GM19452 (cell line): ENCODE results near the gene KIF21A.

Source experiments
- ATAC-seq: cut with Tn5 transposase; IDR thresholded peaks from one replicate; pipeline ENCODE4 v1.9.1; 2021; ENCODE audit not compliant: unreplicated experiment

The KIF21A gene

DNA sequence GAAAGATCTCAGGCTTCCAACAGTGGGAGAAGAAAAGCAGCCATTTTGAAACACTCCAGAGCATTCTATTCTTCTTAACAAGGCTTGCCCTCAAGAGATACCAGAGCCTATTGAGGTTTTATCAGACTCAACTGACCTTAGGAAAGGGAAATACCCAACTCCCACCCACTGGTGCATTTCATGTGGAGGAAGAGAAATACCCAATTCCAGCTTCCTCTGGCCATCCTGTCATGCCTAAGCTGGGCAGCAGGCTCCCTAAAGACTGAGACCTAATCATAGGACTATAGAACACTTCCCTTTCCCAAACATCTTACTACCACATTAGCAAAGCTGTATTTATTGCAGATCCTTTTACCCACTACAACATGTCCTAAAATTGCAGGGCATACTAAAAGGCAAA is 164.5 kb downstream of the KIF21A start:
- no peak for ATAC-seq

- no peak for ATAC-seq
These were observed 165.5 kb downstream of the KIF21A start for GRCh38 chr12:39277416-39277815.

- no peak for ATAC-seq
These were observed 167.1 kb downstream of the KIF21A start for GRCh38 chr12:39275846-39276245.

DNA sequence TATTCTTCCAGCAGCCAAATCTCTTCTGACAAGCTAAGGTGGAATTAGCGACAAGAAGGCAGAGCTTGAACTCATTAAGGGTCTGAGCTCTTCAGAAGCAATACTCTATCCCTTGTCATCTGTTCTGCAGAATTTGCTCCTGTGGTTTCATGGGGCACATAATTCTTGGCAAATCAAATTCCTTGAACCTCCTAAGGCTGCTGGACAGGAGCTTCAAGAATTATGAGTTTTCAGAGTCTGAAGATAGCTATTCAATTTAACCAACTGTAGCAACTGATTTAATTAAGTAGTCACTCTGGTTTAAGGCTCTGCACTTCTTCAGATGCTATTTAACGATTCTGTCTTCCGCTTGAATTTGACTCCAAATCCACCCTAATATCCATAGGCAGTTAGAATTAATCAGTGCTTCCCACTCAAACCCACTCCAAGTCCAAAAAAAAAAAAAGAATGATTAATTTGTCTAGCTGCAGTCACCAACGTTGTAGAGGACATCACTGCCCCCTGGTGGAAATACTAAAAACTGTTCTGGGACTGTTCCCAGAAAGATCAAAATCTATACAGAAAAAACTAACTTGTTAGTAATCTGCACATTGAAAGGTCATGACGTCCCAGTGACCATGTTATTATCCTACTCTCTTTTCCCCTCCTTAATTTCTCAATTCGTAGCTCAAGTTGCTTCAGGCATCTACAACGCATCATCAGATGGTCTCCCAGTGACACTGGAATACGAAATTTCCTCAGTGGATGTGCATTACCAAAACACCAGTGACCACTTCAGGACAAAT is 169.9 kb downstream of the KIF21A start:
- no peak for ATAC-seq

GRCh38 chr12:39269492-39269891 is 173.4 kb downstream of the KIF21A start:
- ATAC-seq = no peak

GRCh38 chr12:39267886-39268285 is 175.0 kb downstream of the KIF21A start:
- no peak for ATAC-seq

GRCh38 chr12:39252628-39253027 is 190.3 kb downstream of the KIF21A start:
- ATAC-seq = no peak
